ENCODE results near the gene HADHB. TPM values are rescaled to one million over a fixed set of nuclear protein-coding genes. Genes with fewer than 3 reads are reported as not detected.
"Not testable (repeated sequence)": the region's sequence is repeated elsewhere in the genome, so short reads cannot be mapped to it uniquely, and the experiment has no call there.

HADHB gene
- total and polyA plus RNA-seq, 2 donors, result 41.7 to 92.8 TPM

- WGBS, result 84% methylated on average over 9 of the region's 9 CpGs
- Histone ChIP-seq H3K4me1 (ENCODE audit: control insufficient read depth in 2 of 2, insufficient read depth in 2 of 2, low read length in 2 of 2) (no peaks in the 10 kb centered on the region), H3K36me3 (ENCODE audit: control insufficient read depth in 2 of 2, insufficient read depth in 2 of 2, low read length in 1 of 2) (no peaks in the 10 kb centered on the region), H3K27me3 (ENCODE audit: control insufficient read depth in 2 of 2, insufficient read depth in 1 of 2, low read length in 1 of 2) (no peaks in the 10 kb centered on the region), H3K9me3 (ENCODE audit: control insufficient read depth in 2 of 2, insufficient read depth in 1 of 2, low read length in 1 of 2) (no peaks in the 10 kb centered on the region), H3K4me3 (ENCODE audit: low read length in 2 of 2) (no peak overlapping the region), H3K27ac (ENCODE audit: low read depth in 1 of 2, low read length in 1 of 2) (no peak overlapping the region)
- no peak for DNase-seq (ENCODE audit: low read depth in 6 of 9, low spot score in 9 of 9)
Measured at GRCh38 chr2:26312471-26312870, 67.7 kb downstream of the HADHB start.

GRCh38 chr2:26313446-26313845 lies 68.7 kb downstream of the HADHB start:
- no peaks in the 10 kb centered on the region for H3K27me3 ChIP-seq (ENCODE audit: control insufficient read depth in 2 of 2, insufficient read depth in 1 of 2, low read length in 1 of 2)
- no peak for DNase-seq (ENCODE audit: low read depth in 6 of 9, low spot score in 9 of 9)
- H3K27ac ChIP-seq (ENCODE audit: low read depth in 1 of 2, low read length in 1 of 2), result no peak overlapping the region
- 88% methylated on average over 12 of the region's 12 CpGs for WGBS
- H3K36me3 ChIP-seq (ENCODE audit: control insufficient read depth in 2 of 2, insufficient read depth in 2 of 2, low read length in 1 of 2), result no peaks in the 10 kb centered on the region
- H3K9me3 ChIP-seq (ENCODE audit: control insufficient read depth in 2 of 2, insufficient read depth in 1 of 2, low read length in 1 of 2), result no peaks in the 10 kb centered on the region
- no peak overlapping the region for H3K4me3 ChIP-seq (ENCODE audit: low read length in 2 of 2)
- H3K4me1 ChIP-seq (ENCODE audit: control insufficient read depth in 2 of 2, insufficient read depth in 2 of 2, low read length in 2 of 2), result no peaks in the 10 kb centered on the region

- H3K9me3 ChIP-seq (ENCODE audit: control insufficient read depth in 2 of 2, insufficient read depth in 1 of 2, low read length in 1 of 2), result no peaks in the 10 kb centered on the region
- no peak for DNase-seq (ENCODE audit: low read depth in 6 of 9, low spot score in 9 of 9)
- 91% methylated on average over 8 of the region's 8 CpGs for WGBS
- no peak overlapping the region for H3K4me3 ChIP-seq (ENCODE audit: low read length in 2 of 2)
- no peak overlapping the region for H3K27ac ChIP-seq (ENCODE audit: low read depth in 1 of 2, low read length in 1 of 2)
- H3K27me3 ChIP-seq (ENCODE audit: control insufficient read depth in 2 of 2, insufficient read depth in 1 of 2, low read length in 1 of 2), result no peaks in the 10 kb centered on the region
- H3K4me1 ChIP-seq (ENCODE audit: control insufficient read depth in 2 of 2, insufficient read depth in 2 of 2, low read length in 2 of 2), result no peaks in the 10 kb centered on the region
- no peaks in the 10 kb centered on the region for H3K36me3 ChIP-seq (ENCODE audit: control insufficient read depth in 2 of 2, insufficient read depth in 2 of 2, low read length in 1 of 2)
Measured at GRCh38 chr2:26314243-26314642, 69.5 kb downstream of the HADHB start.

GRCh38 chr2:26316041-26316440 lies 71.3 kb downstream of the HADHB start:
- Histone ChIP-seq H3K4me1 (ENCODE audit: control insufficient read depth in 2 of 2, insufficient read depth in 2 of 2, low read length in 2 of 2) (no peaks in the 10 kb centered on the region), H3K9me3 (ENCODE audit: control insufficient read depth in 2 of 2, insufficient read depth in 1 of 2, low read length in 1 of 2) (no peaks in the 10 kb centered on the region)
- 80% methylated on average over 2 of the region's 2 CpGs for WGBS

GRCh38 chr2:26316845-26317244 lies 72.1 kb downstream of the HADHB start:
- Histone ChIP-seq H3K27ac (ENCODE audit: low read depth in 1 of 2, low read length in 1 of 2) (no peak overlapping the region), H3K27me3 (ENCODE audit: control insufficient read depth in 2 of 2, insufficient read depth in 1 of 2, low read length in 1 of 2) (no peaks in the 10 kb centered on the region), H3K4me3 (ENCODE audit: low read length in 2 of 2) (no peak overlapping the region), H3K36me3 (ENCODE audit: control insufficient read depth in 2 of 2, insufficient read depth in 2 of 2, low read length in 1 of 2) (no peaks in the 10 kb centered on the region), H3K4me1 (ENCODE audit: control insufficient read depth in 2 of 2, insufficient read depth in 2 of 2, low read length in 2 of 2) (no peaks in the 10 kb centered on the region), H3K9me3 (ENCODE audit: control insufficient read depth in 2 of 2, insufficient read depth in 1 of 2, low read length in 1 of 2) (no peaks in the 10 kb centered on the region)
- 96% methylated on average over 6 of the region's 6 CpGs for WGBS
- no peak for DNase-seq (ENCODE audit: low read depth in 6 of 9, low spot score in 9 of 9)

More at GRCh38 chr2:26316041-26316440, 71.3 kb downstream of the HADHB start:
- no peak overlapping the region for H3K4me3 ChIP-seq (ENCODE audit: low read length in 2 of 2)
- H3K27me3 ChIP-seq (ENCODE audit: control insufficient read depth in 2 of 2, insufficient read depth in 1 of 2, low read length in 1 of 2), result no peaks in the 10 kb centered on the region
- no peaks in the 10 kb centered on the region for H3K36me3 ChIP-seq (ENCODE audit: control insufficient read depth in 2 of 2, insufficient read depth in 2 of 2, low read length in 1 of 2)
- DNase-seq (ENCODE audit: low read depth in 6 of 9, low spot score in 9 of 9), result peak in 1 of 9 donors; percentile 8
- H3K27ac ChIP-seq (ENCODE audit: low read depth in 1 of 2, low read length in 1 of 2), result no peak overlapping the region

GRCh38 chr2:26317377-26318105 lies 72.8 kb downstream of the HADHB start:
- Histone ChIP-seq H3K27me3 (ENCODE audit: control insufficient read depth in 2 of 2, insufficient read depth in 1 of 2, low read length in 1 of 2) (no peaks in the 10 kb centered on the region), H3K36me3 (ENCODE audit: control insufficient read depth in 2 of 2, insufficient read depth in 2 of 2, low read length in 1 of 2) (no peaks in the 10 kb centered on the region), H3K9me3 (ENCODE audit: control insufficient read depth in 2 of 2, insufficient read depth in 1 of 2, low read length in 1 of 2) (no peaks in the 10 kb centered on the region), H3K4me3 (ENCODE audit: low read length in 2 of 2) (no peak overlapping the region), H3K27ac (ENCODE audit: low read depth in 1 of 2, low read length in 1 of 2) (no peak overlapping the region), H3K4me1 (ENCODE audit: control insufficient read depth in 2 of 2, insufficient read depth in 2 of 2, low read length in 2 of 2) (no peaks in the 10 kb centered on the region)
- no peak for DNase-seq (ENCODE audit: low read depth in 6 of 9, low spot score in 9 of 9)
- WGBS, result 97% methylated on average over 8 of the region's 8 CpGs

- Histone ChIP-seq H3K9me3 (ENCODE audit: control insufficient read depth in 2 of 2, insufficient read depth in 1 of 2, low read length in 1 of 2) (no peaks in the 10 kb centered on the region), H3K27ac (ENCODE audit: low read depth in 1 of 2, low read length in 1 of 2) (no peak overlapping the region), H3K36me3 (ENCODE audit: control insufficient read depth in 2 of 2, insufficient read depth in 2 of 2, low read length in 1 of 2) (no peaks in the 10 kb centered on the region), H3K4me3 (ENCODE audit: low read length in 2 of 2) (no peak overlapping the region), H3K4me1 (ENCODE audit: control insufficient read depth in 2 of 2, insufficient read depth in 2 of 2, low read length in 2 of 2) (no peaks in the 10 kb centered on the region), H3K27me3 (ENCODE audit: control insufficient read depth in 2 of 2, insufficient read depth in 1 of 2, low read length in 1 of 2) (no peaks in the 10 kb centered on the region)
- no peak for DNase-seq (ENCODE audit: low read depth in 6 of 9, low spot score in 9 of 9)
- 94% methylated on average over 6 of the region's 6 CpGs for WGBS
Measured at GRCh38 chr2:26318950-26319349, 74.2 kb downstream of the HADHB start.

GRCh38 chr2:26324479-26324878 lies 79.7 kb downstream of the HADHB start:
- H3K4me1 ChIP-seq (ENCODE audit: control insufficient read depth in 2 of 2, insufficient read depth in 2 of 2, low read length in 2 of 2); H3K4me3 ChIP-seq (ENCODE audit: low read length in 2 of 2); H3K9me3 ChIP-seq (ENCODE audit: control insufficient read depth in 2 of 2, insufficient read depth in 1 of 2, low read length in 1 of 2); DNase-seq (ENCODE audit: low read depth in 6 of 9, low spot score in 9 of 9); H3K27ac ChIP-seq (ENCODE audit: low read depth in 1 of 2, low read length in 1 of 2); H3K27me3 ChIP-seq (ENCODE audit: control insufficient read depth in 2 of 2, insufficient read depth in 1 of 2, low read length in 1 of 2); H3K36me3 ChIP-seq (ENCODE audit: control insufficient read depth in 2 of 2, insufficient read depth in 2 of 2, low read length in 1 of 2): not testable (repeated sequence)

- Histone ChIP-seq H3K9me3 (ENCODE audit: control insufficient read depth in 2 of 2, insufficient read depth in 1 of 2, low read length in 1 of 2) (no peaks in the 10 kb centered on the region), H3K27ac (ENCODE audit: low read depth in 1 of 2, low read length in 1 of 2) (no peak overlapping the region), H3K4me1 (ENCODE audit: control insufficient read depth in 2 of 2, insufficient read depth in 2 of 2, low read length in 2 of 2) (no peaks in the 10 kb centered on the region), H3K4me3 (ENCODE audit: low read length in 2 of 2) (no peak overlapping the region), H3K27me3 (ENCODE audit: control insufficient read depth in 2 of 2, insufficient read depth in 1 of 2, low read length in 1 of 2) (no peaks in the 10 kb centered on the region), H3K36me3 (ENCODE audit: control insufficient read depth in 2 of 2, insufficient read depth in 2 of 2, low read length in 1 of 2) (no peaks in the 10 kb centered on the region)
- 80% methylated on average over 3 of the region's 3 CpGs for WGBS
- no peak for DNase-seq (ENCODE audit: low read depth in 6 of 9, low spot score in 9 of 9)
Measured at GRCh38 chr2:26324903-26325302, 80.2 kb downstream of the HADHB start.

Measured in thymus (tissue), 11 donors.